ENCODE data around the gene SLC18A3.

- TF ChIP-seq CTCF (IDR thresholded peaks at IDR 0.05; ENCODE audit: low read length) (no peak), EZH2 (IDR thresholded peaks at IDR 0.05; ENCODE audit: borderline replicate concordance, low read length) (no peak)
Observed at GRCh38 chr10:49578392-49578791, 31.7 kb upstream of the SLC18A3 start.
